ENCODE results near the gene AGAP2. TPM values are rescaled to one million over a fixed set of nuclear protein-coding genes. Genes with fewer than 3 reads are reported as not detected.

Gene AGAP2
- total and polyA plus RNA-seq, 2 donors (not counting 1 experiment from before 2014, with no cell fraction given): 22.2 to 27.0 TPM

- Mint-ChIP-seq H3K9me3 (ENCODE audit: insufficient read depth) (no peaks in the 10 kb centered on the region), H3K27me3 (no peaks in the 10 kb centered on the region), H3K4me3 (no peak overlapping the region), H3K4me1 (peaks cover 3% of the 10 kb centered on the region), H3K27ac (no peak overlapping the region)
- intact Hi-C loops (cut with micrococcal nuclease): no loop called here
- Histone ChIP-seq H3K9ac (ENCODE audit: low read length) (no peak overlapping the region), H3K27me3 (replicated peaks in 1 of 4; ENCODE audit: control extremely low read depth in 1 of 4, control insufficient read depth in 3 of 4, insufficient read depth in 4 of 4, low read length in 3 of 4) (no peaks in the 10 kb centered on the region), H4K20me1 (ENCODE audit: control insufficient read depth, insufficient read depth, low read length, poor library complexity, severe bottlenecking) (peaks cover 9% of the 10 kb centered on the region), H3K36me3 (replicated peaks in 1 of 2; ENCODE audit: control extremely low read depth in 1 of 2, control insufficient read depth in 1 of 2, extremely low read depth in 1 of 2, insufficient read depth in 2 of 2, low read length in 1 of 2) (peaks cover 11 to 43% of the 10 kb centered on the region in 2 experiments), H3K4me1 (ENCODE audit: control insufficient read depth in 2 of 2, insufficient read depth in 2 of 2, low read length in 2 of 2) (no peaks in the 10 kb centered on the region), H3K79me2 (ENCODE audit: control insufficient read depth, insufficient read depth, low read length) (peaks cover 7% of the 10 kb centered on the region), H3K4me2 (replicated peaks; ENCODE audit: low read depth, low read length, poor library complexity, severe bottlenecking) (no peak overlapping the region), H3K27ac (ENCODE audit: low read length in 2 of 2) (no peak overlapping the region), H3K4me3 (ENCODE audit: control extremely low read depth in 1 of 5, extremely low read depth in 1 of 5, insufficient read depth in 1 of 5, low read depth in 2 of 5, low read length in 4 of 5) (no peak overlapping the region), H2AFZ (ENCODE audit: insufficient read depth, low read depth, low read length, poor library complexity, severe bottlenecking) (no peak overlapping the region), H3K9me3 (ENCODE audit: control extremely low read depth in 1 of 3, control insufficient read depth in 2 of 3, insufficient read depth in 1 of 3, low read length in 2 of 3) (peaks cover 4 to 6% (median 5%) of the 10 kb centered on the region in 3 donors)
- DNase-seq: no peak
- TF ChIP-seq CTCF (IDR thresholded peaks at IDR 0.05) (no peak), EZH2 (IDR thresholded peaks at IDR 0.05; ENCODE audit: borderline replicate concordance, insufficient read depth, low read depth, low read length, poor library complexity, severe bottlenecking) (no peak)
- POLR2A ChIA-PET: interaction anchor here (0.7 kb wide), 1 partner anchor 24 kb away, joined by 3 read pairs; no protein-coding TSS in a partner anchor
- CTCF ChIA-PET: no interaction called here
- WGBS (ENCODE audit: insufficient coverage): no CpG with 5 or more reads among the region's 2 CpGs
- ATAC-seq (ENCODE audit: low read depth): no peak
These were observed 30.2 kb downstream of the AGAP2 start for GRCh38 chr12:57708296-57708695.

DNA sequence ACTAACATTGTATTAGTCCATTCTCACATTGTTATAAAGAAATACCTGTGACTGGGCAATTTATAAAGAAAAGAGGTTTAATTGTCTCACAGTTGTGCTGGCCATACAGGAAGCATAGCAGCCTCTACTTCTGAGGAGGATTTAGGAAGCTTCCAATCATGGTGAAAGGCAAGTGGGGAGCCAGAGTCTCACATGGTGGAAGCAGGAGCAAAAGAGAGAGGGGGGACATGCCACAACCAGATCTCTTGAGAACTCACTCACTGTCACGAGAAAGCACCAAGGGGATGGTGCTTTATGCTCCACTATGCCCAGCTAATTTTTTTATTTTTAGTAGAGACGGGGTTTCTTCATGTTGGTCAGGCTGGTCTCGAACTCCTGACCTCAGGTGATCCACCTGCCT is 31.3 kb downstream of the AGAP2 start:
- ATAC-seq (ENCODE audit: low read depth) (no peak), DNase-seq (no peak)
- Histone ChIP-seq H3K4me2 (replicated peaks; ENCODE audit: low read depth, low read length, poor library complexity, severe bottlenecking) (no peak overlapping the region), H3K36me3 (replicated peaks in 1 of 2; ENCODE audit: control extremely low read depth in 1 of 2, control insufficient read depth in 1 of 2, extremely low read depth in 1 of 2, insufficient read depth in 2 of 2, low read length in 1 of 2) (peaks cover 17 to 42% of the 10 kb centered on the region in 2 experiments), H3K79me2 (ENCODE audit: control insufficient read depth, insufficient read depth, low read length) (peaks cover 8% of the 10 kb centered on the region), H4K20me1 (ENCODE audit: control insufficient read depth, insufficient read depth, low read length, poor library complexity, severe bottlenecking) (peaks cover 5% of the 10 kb centered on the region), H3K4me3 (ENCODE audit: control extremely low read depth in 1 of 5, extremely low read depth in 1 of 5, insufficient read depth in 1 of 5, low read depth in 2 of 5, low read length in 4 of 5) (no peak overlapping the region), H3K9me3 (ENCODE audit: control extremely low read depth in 1 of 3, control insufficient read depth in 2 of 3, insufficient read depth in 1 of 3, low read length in 2 of 3) (peaks cover 4 to 8% (median 5%) of the 10 kb centered on the region in 3 donors), H3K4me1 (ENCODE audit: control insufficient read depth in 2 of 2, insufficient read depth in 2 of 2, low read length in 2 of 2) (no peaks in the 10 kb centered on the region), H3K27me3 (replicated peaks in 1 of 4; ENCODE audit: control extremely low read depth in 1 of 4, control insufficient read depth in 3 of 4, insufficient read depth in 4 of 4, low read length in 3 of 4) (no peaks in the 10 kb centered on the region), H2AFZ (ENCODE audit: insufficient read depth, low read depth, low read length, poor library complexity, severe bottlenecking) (no peak overlapping the region), H3K27ac (ENCODE audit: low read length in 2 of 2) (no peak overlapping the region), H3K9ac (ENCODE audit: low read length) (no peak overlapping the region)
- POLR2A ChIA-PET: no interaction called here
- Mint-ChIP-seq H3K9me3 (ENCODE audit: insufficient read depth) (no peaks in the 10 kb centered on the region), H3K27ac (no peak overlapping the region), H3K4me3 (no peak overlapping the region), H3K4me1 (peaks cover 8% of the 10 kb centered on the region), H3K27me3 (no peaks in the 10 kb centered on the region)
- CTCF ChIA-PET: no interaction called here
- no peak for TF ChIP-seq EZH2 (IDR thresholded peaks at IDR 0.05; ENCODE audit: borderline replicate concordance, insufficient read depth, low read depth, low read length, poor library complexity, severe bottlenecking)
- no peak for TF ChIP-seq CTCF (IDR thresholded peaks at IDR 0.05)
- 100% methylated on average over 1 of the region's 3 CpGs for WGBS (ENCODE audit: insufficient coverage)
- intact Hi-C loops (cut with micrococcal nuclease): no loop called here
